HG02763 (cell line): Measurements from ENCODE around the gene SCNN1G.

Source experiments
- ATAC-seq: cut with Tn5 transposase; IDR thresholded peaks from one replicate; pipeline ENCODE4 v1.9.1; 2021; ENCODE audit warnings: mild to moderate bottlenecking, moderate library complexity; ENCODE audit not compliant: unreplicated experiment

SCNN1G gene

GRCh38 chr16:23149993-23150364 lies 32.6 kb upstream of the SCNN1G start:
- no peak for ATAC-seq

- no peak for ATAC-seq
These were observed 30.0 kb upstream of the SCNN1G start for GRCh38 chr16:23152386-23153178.

- no peak for ATAC-seq
These were observed 27.0 kb upstream of the SCNN1G start for GRCh38 chr16:23155445-23156049.

- ATAC-seq = no peak
These were observed 26.4 kb upstream of the SCNN1G start for GRCh38 chr16:23156110-23156509.

GRCh38 chr16:23156946-23157460 lies 25.5 kb upstream of the SCNN1G start:
- ATAC-seq = no peak

- no peak for ATAC-seq
These were observed 24.4 kb upstream of the SCNN1G start for GRCh38 chr16:23158114-23158513.

GRCh38 chr16:23160082-23160481 lies 22.5 kb upstream of the SCNN1G start:
- no peak for ATAC-seq

- no peak for ATAC-seq
These were observed 22.0 kb upstream of the SCNN1G start for GRCh38 chr16:23160574-23160973.

GRCh38 chr16:23163921-23164320 lies 18.6 kb upstream of the SCNN1G start:
- no peak for ATAC-seq

GRCh38 chr16:23164736-23165135 lies 17.8 kb upstream of the SCNN1G start:
- no peak for ATAC-seq

GRCh38 chr16:23172583-23172982 lies 10.0 kb upstream of the SCNN1G start:
- ATAC-seq = no peak

GRCh38 chr16:23172994-23173393 lies 9.6 kb upstream of the SCNN1G start:
- no peak for ATAC-seq

- no peak for ATAC-seq
These were observed 7.9 kb upstream of the SCNN1G start for GRCh38 chr16:23174622-23175021.

GRCh38 chr16:23175651-23176050 lies 6.9 kb upstream of the SCNN1G start:
- ATAC-seq = no peak

GRCh38 chr16:23181506-23181905 lies 1.0 kb upstream of the SCNN1G start:
- ATAC-seq = no peak

- ATAC-seq = peak; percentile 89
These were observed 303 bp upstream of the SCNN1G start for GRCh38 chr16:23182206-23182678.

GRCh38 chr16:23183543-23183862 lies 958 bp downstream of the SCNN1G start:
- ATAC-seq = no peak

GRCh38 chr16:23185656-23186055 lies 3.1 kb downstream of the SCNN1G start:
- ATAC-seq = no peak

GRCh38 chr16:23186171-23186570 lies 3.6 kb downstream of the SCNN1G start:
- ATAC-seq = no peak

- ATAC-seq = no peak
These were observed 4.8 kb downstream of the SCNN1G start for GRCh38 chr16:23187341-23187740.

- no peak for ATAC-seq
These were observed 6.4 kb downstream of the SCNN1G start for GRCh38 chr16:23188911-23189310.

GRCh38 chr16:23194497-23195221 lies 12.1 kb downstream of the SCNN1G start:
- no peak for ATAC-seq
